Measurements from ENCODE around the gene SCD5.

The SCD5 gene

DNA sequence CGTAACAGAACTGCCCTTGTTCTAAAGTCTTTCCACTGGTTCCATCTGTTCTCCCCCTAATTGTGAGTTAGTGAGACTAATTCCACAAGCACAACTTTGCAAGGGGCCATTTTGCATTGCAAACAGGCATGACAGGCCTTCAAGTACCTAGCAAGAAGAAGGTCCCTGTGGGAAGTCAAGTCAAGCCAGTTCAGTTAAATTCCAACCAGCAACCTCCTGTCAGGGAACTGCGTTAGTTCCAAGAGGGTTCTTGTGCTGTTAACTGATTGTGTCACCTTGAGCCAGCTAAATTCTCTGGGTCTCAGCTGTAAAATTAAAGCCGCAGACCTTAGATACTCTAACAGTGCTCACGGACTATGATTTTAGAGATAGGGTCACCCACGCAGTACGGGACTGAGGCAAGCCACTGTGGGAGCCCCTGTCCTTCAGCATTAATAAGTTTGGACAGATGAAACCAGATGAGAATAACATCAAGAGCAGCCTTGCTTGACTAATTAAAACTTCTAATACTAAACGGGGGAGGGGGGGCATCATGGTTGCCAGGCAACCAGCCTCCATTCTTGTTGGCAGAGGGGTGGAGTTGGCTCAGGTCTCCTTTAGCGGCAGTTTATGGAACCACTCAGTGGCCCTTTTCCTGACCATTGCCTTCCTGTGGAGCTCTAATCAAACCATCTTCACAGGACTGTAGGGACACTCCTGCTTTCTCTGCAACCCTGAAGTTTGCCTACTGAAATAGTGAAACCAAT, 212.7 kb downstream of the SCD5 start:
- no peak overlapping the region for H3K4me3 ChIP-seq
- TF ChIP-seq Cebpa-rat (IDR thresholded peaks at IDR 0.05): no peak
- H3K36me3 ChIP-seq: no peaks in the 10 kb centered on the region
- H3K9me3 ChIP-seq: no peaks in the 10 kb centered on the region
- H4K20me1 ChIP-seq: no peaks in the 10 kb centered on the region
- H3K27ac ChIP-seq: no peak overlapping the region
- H3K4me1 ChIP-seq: no peaks in the 10 kb centered on the region
- no peak overlapping the region for H3K9ac ChIP-seq
- H3K4me2 ChIP-seq: no peak overlapping the region
- H3K27me3 ChIP-seq: no peaks in the 10 kb centered on the region

DNA sequence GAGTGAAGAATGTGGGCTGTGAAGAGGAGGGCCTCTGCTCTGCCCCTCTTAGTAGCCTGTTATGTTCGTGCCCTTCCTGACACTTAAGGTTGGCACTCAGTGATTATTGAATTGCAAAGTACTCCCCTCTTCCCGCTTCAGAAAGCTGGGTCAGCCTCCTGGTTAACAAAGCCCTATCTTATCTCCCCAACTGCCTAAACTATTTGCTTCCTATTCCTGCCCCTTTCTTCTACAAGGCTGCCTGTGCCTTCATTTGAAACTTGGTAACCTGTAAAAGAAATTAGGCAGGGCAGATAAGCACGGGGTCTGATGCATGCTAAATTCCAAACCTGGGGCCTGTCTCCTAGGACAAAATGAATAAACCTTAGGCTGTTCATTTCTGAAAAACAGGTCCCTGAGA, 213.7 kb downstream of the SCD5 start:
- no peak overlapping the region for H3K9ac ChIP-seq
- no peak for TF ChIP-seq Cebpa-rat (IDR thresholded peaks at IDR 0.05)
- H3K9me3 ChIP-seq: no peaks in the 10 kb centered on the region
- no peaks in the 10 kb centered on the region for H4K20me1 ChIP-seq
- no peak overlapping the region for H3K4me2 ChIP-seq
- no peaks in the 10 kb centered on the region for H3K4me1 ChIP-seq
- no peak overlapping the region for H3K4me3 ChIP-seq
- no peak overlapping the region for H3K27ac ChIP-seq
- H3K27me3 ChIP-seq: no peaks in the 10 kb centered on the region
- H3K36me3 ChIP-seq: no peaks in the 10 kb centered on the region

GRCh38 chr4:82583897-82584587, 214.6 kb downstream of the SCD5 start:
- H3K36me3 ChIP-seq: no peaks in the 10 kb centered on the region
- no peak overlapping the region for H3K27ac ChIP-seq
- H3K9ac ChIP-seq: no peak overlapping the region
- no peak overlapping the region for H3K4me3 ChIP-seq
- H3K4me1 ChIP-seq: no peaks in the 10 kb centered on the region
- H3K27me3 ChIP-seq: no peaks in the 10 kb centered on the region
- H3K4me2 ChIP-seq: no peak overlapping the region
- no peaks in the 10 kb centered on the region for H3K9me3 ChIP-seq
- no peaks in the 10 kb centered on the region for H4K20me1 ChIP-seq
- no peak for TF ChIP-seq Cebpa-rat (IDR thresholded peaks at IDR 0.05)

DNA sequence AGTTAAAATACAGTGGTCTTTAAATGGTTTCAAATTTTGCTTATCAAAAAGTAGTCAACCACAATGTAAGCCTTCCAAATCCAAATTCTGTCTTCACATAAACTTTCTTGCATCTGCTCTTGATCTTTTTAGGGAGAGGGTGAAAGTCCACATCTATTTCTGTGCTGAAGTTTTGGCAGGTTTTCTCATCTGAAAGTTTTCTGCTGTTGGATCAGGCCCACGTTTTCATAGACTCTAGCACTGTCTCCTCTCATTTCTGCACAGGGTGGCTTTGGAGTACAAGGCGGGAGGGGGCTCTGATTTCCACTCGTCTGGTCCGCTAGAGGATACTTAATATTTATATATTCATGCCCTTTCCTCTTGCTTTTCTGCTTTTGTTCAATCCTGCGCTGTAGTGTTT, 218.7 kb downstream of the SCD5 start:
- no peak for TF ChIP-seq Cebpa-rat (IDR thresholded peaks at IDR 0.05)
- no peaks in the 10 kb centered on the region for H4K20me1 ChIP-seq
- H3K9me3 ChIP-seq: no peaks in the 10 kb centered on the region
- H3K4me2 ChIP-seq: no peak overlapping the region
- no peaks in the 10 kb centered on the region for H3K4me1 ChIP-seq
- H3K9ac ChIP-seq: no peak overlapping the region
- no peaks in the 10 kb centered on the region for H3K36me3 ChIP-seq
- H3K4me3 ChIP-seq: no peak overlapping the region
- H3K27ac ChIP-seq: no peak overlapping the region
- no peaks in the 10 kb centered on the region for H3K27me3 ChIP-seq
